ENCODE measurements around the gene TRIP6.

The TRIP6 gene

GRCh38 chr7:100874577-100875355, 7.6 kb downstream of the TRIP6 start, which contains the start of gene SRRT:
Gene SRRT, plus strand, starts transcription at chr7:100875103. Its CDS starts 488 bp downstream, at chr7:100875591.
- peak; percentile 98 to 99 for DNase-seq

GRCh38 chr7:100875356-100875751, 8.2 kb downstream of the TRIP6 start:
- DNase-seq = peak in 1 of 2 experiments; percentile 13

GRCh38 chr7:100878013-100878412, 10.8 kb downstream of the TRIP6 start:
- no peak for DNase-seq

DNA sequence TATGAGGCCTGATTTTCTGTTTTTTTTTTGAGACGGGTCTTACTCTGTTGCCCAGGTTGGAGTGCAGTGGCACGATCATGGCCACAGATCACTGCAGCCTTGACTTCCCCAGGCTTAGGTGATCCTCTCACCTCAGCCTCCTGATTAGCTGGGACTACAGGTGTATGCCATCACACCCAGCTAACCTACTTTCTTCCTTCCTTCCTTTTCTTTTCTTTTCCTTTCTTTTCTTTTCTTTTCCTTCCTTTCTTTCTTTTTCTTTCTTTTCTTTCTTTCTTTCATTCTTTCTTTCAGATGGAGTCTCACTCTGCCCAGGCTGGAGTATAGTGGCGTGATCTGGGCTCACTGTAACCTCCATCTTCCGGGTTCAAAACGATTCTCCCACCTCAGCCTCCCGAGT, 11.5 kb downstream of the TRIP6 start:
- DNase-seq = no peak

GRCh38 chr7:100879685-100880261, 12.6 kb downstream of the TRIP6 start:
- DNase-seq = no peak

GRCh38 chr7:100880645-100881044, 13.5 kb downstream of the TRIP6 start:
- DNase-seq = no peak

DNA sequence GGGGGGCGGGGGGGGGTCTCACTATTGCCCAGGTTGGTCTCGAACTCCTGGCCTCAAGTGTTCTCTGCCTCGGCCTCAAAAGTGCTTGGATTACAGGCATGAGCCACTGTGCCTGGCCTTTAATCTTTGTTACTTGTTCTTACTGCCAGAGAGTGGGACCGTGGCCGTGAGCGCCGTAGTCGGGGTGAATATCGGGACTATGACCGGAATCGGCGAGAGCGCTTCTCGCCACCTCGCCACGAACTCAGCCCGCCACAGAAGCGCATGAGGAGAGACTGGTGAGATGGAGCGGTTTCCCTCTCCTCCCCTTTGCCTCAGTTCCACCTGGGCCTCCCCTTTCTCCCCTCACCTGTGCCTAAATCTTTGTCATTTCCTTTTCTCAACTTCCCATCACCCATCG, 13.9 kb downstream of the TRIP6 start:
- no peak for DNase-seq

- no peak for DNase-seq
These were observed 15.0 kb downstream of the TRIP6 start for GRCh38 chr7:100882201-100882600.

- no peak for DNase-seq
These were observed 15.8 kb downstream of the TRIP6 start for GRCh38 chr7:100882785-100883526.

DNA sequence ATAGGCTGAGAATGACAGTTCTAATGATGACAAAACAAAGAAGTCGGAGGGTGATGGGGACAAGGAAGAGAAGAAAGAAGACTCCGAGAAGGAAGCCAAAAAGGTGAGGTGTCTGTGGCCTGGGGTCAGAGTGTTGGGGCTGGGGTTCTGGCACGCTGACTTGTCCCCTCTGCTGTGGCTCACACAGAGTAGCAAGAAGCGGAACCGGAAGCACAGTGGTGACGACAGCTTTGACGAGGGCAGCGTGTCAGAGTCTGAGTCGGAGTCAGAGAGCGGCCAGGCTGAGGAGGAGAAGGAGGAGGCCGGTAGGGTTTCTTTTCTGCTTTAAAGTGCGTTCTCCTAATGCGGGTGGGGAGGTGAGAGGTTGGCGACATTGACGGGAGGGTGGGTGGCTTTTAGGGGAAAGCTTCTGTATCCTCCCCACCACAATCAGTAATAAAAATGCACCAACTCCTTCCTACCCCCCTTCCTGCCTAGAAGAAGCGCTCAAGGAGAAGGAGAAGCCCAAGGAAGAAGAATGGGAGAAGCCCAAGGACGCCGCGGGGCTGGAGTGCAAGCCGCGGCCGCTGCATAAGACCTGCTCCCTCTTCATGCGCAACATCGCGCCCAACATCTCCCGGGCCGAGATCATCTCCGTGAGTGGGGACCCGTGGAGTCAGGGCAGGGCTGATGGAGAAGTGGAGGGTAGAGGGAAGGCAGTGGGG, 17.7 kb downstream of the TRIP6 start:
- no peak for DNase-seq

DNA sequence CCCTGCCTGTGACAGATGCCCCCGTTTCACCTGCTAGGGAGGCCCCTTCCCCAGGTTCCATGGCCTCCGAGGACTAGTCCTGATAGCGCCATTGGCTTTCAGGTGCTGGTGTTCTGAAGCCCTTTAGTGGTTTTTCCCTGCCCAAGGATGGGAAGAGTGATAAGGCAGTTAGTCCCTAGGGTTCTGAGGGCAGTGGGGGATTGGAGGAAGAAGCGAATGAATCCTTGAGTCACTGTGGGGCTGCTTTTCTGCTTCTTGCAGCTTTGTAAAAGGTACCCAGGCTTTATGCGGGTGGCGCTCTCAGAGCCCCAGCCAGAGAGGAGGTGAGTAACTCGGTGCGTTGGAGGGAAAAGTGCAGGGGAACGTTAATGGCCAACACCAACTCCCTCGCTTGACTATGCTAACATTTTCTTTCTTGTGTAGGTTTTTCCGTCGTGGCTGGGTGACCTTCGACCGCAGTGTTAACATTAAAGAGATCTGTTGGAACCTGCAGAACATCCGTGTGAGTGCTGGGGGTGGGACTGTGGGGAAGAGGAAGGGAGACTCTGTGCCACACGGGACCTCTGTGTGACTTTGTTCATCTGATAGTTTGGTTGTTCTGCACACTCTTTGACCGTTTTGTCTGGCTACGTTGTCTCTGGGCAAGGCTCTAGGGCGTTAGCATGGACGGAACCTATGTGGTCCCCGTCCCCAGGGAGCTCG, 18.4 kb downstream of the TRIP6 start:
- DNase-seq = no peak

GRCh38 chr7:100886142-100886935, 19.2 kb downstream of the TRIP6 start:
- no peak for DNase-seq

DNA sequence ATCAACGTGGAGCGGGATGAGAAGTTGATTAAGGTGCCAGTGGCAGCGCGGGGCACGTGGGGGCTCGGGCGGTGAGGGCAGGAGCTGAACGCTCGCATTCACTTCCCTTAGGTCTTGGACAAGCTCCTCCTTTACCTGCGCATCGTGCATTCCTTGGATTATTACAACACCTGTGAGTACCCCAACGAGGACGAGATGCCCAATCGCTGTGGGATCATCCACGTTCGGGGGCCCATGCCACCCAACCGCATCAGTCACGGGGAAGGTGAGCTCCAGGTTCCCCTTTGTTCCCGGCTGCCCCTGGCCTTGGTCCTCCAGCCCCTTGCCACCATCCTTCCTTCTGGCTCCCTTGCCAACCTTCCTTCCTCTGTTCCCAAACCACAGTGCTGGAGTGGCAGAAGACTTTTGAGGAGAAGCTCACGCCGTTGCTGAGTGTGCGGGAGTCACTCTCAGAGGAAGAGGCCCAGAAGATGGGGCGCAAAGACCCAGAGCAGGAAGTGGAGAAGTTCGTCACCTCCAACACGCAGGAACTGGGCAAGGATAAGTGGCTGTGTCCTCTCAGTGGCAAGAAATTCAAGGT, 19.8 kb downstream of the TRIP6 start:
- no peak for DNase-seq

DNA sequence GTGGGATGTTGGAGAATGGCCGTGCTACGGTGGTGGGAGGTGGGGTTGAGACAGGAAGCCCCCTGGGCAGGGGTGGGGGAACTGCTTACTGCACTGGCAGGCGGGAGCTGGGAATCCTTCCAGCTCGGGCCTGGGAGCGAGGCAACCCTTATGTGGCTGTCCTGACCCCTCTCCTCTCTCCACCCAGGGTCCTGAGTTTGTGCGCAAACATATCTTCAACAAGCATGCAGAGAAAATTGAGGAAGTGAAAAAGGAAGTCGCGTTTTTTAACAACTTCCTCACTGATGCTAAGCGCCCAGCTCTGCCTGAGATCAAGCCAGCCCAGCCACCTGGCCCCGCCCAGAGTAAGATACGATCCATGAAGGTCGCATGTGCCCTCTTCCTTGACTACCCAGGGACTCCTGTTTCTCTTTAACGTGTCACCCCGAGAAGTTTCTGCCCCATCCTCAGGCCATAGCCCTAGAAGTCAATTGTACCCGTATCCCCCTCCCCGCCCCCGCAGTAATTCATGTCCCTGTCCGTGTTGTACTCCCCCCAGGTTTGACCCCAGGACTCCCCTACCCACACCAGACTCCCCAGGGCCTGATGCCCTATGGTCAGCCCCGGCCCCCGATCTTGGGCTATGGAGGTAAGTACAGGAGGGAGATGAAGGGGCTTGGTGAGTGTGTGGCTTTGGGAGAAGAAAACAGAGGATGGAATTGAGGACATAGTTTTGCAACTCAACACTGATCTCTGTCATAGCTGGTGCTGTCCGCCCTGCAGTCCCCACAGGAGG, 20.5 kb downstream of the TRIP6 start:
- DNase-seq = peak; percentile 36 to 42

DNA sequence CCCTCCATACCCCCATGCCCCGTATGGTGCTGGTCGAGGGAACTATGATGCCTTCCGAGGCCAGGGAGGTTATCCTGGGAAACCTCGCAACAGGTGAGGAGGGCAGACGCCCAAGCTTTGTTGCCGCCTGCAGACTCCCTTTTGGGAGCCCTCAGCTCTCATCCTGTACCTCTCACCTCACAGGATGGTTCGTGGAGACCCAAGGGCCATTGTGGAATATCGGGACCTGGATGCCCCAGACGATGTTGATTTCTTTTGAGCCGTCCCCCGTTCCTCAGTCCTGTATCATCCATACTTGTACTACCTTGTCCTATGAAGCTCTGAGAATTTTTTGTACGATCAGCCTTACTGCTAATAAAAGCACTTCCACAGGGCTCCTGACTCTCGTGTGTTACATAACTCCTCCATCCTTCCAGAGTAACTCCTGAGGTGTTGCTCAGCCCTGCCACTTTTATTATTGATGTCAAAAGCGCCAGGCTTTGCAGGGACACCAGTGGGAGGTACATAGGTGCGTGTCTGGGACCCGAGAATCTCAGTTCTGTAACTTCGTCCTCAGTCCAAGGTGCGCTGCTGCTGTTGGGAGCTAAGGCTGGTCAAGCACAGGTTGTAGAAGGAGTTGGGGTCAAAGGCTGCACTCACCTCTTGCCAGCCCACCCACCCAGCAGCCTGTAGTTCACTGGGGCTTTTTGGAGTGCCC, 21.3 kb downstream of the TRIP6 start:
- DNase-seq = no peak

DNA sequence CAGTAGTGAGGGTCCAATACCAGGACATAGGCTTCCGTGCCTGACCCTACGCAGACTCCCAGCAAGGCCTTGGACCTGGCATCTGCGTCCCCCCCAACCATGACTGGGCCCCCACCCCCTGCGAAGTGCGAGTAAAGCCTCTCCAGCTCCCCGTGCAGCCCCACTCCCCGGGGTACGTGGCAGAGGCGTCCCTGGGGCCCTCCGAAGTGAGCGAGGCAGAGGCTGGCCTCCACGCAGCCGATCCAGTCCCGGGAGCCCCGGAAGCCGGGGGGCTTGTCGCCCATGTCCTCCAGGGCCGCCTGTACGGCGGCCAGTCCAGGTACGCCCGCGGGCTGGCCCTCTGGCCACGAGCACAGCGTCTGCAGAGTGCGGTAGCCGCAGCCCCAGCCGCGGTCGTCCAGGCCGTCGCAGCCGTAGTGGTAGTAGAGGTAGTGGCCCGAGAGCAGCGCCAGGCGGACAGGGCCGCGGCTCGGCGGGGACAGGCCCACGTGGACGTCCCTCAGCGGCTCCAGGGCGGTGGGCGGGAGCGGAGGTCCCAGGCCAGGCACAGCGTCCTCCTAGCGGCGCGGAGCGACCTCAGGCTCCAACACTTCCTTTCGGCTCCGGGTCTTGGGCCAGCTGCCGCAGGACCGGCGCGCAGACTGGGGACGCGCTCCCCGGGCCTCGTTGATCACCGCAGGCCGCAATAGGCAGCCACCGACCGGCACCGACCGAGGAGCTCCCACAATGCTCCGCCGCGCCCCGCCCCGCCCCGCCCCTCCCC, 22.0 kb downstream of the TRIP6 start, which contains the start of gene UFSP1:
Gene UFSP1, minus strand, starts transcription at position 728 of the 763 bp plus-strand sequence. Its CDS starts 444 bp downstream, at position 284.
- DNase-seq = no peak

DNA sequence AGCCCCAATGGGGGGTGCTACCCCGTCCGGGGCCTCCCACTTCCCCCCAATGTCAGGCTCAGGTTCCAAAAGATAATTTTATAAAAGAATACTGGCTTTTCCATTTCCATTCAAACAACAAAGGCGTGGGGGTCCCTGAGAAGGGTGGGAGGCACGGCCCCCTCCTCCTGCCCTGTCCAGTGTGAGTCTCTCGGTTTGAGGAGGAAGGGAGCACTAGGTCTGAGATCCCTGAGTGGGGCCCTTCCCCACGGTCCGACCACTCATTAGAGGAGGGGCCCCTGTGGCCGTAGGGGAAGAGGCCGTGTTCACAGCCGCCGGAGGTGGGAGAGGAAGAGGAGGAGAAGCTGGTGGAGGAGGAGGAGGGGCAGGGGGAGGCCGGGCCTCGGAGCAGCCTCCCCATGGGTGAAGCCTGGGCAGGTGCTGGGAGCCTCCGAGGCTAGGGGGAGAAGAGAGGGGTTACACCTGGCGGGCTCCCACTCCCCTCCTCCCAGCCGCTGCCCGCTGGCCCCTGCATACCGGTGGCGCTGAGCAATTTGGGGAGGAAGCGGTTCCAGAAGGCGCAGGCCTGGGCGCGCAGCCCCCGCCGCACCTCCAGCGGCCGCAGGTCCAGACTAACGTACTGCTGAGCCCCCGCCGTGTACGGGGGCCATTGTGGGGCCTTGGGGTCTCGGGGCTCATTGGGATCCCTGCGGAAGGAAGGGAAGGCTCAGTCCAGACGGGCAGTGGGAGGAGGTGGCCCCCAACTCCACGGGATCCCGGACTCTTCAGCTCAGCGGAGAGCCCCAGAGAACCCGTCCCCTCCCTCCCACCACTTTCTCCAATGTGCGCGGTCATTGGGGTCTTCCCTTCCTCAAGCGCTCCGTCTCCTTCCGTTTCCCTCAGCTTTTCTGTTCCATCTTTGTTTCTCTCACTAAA, 23.7 kb downstream of the TRIP6 start:
- DNase-seq = no peak
